ENCODE results near the gene SLC35F3.

SLC35F3 gene

GRCh38 chr1:234231061-234231892 lies 326.8 kb downstream of the SLC35F3 start:
- H3K36me3 ChIP-seq, result no peaks in the 10 kb centered on the region
- peaks cover 41% of the 10 kb centered on the region for H3K27me3 ChIP-seq
- H3K9me3 ChIP-seq, result no peaks in the 10 kb centered on the region
- no peak overlapping the region for H3K27ac ChIP-seq
- no peak overlapping the region for H3K4me3 ChIP-seq (ENCODE audit: low read depth in 1 of 2, low read length in 1 of 2)
- TF ChIP-seq, protein P1, sequence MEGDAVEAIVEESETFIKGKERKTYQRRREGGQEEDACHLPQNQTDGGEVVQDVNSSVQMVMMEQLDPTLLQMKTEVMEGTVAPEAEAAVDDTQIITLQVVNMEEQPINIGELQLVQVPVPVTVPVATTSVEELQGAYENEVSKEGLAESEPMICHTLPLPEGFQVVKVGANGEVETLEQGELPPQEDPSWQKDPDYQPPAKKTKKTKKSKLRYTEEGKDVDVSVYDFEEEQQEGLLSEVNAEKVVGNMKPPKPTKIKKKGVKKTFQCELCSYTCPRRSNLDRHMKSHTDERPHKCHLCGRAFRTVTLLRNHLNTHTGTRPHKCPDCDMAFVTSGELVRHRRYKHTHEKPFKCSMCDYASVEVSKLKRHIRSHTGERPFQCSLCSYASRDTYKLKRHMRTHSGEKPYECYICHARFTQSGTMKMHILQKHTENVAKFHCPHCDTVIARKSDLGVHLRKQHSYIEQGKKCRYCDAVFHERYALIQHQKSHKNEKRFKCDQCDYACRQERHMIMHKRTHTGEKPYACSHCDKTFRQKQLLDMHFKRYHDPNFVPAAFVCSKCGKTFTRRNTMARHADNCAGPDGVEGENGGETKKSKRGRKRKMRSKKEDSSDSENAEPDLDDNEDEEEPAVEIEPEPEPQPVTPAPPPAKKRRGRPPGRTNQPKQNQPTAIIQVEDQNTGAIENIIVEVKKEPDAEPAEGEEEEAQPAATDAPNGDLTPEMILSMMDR (IDR thresholded peaks at IDR 0.05), result no peak
- no peaks in the 10 kb centered on the region for H3K4me1 ChIP-seq (ENCODE audit: control insufficient read depth in 1 of 2, insufficient read depth in 1 of 2, low read depth in 1 of 2, low read length in 1 of 2)

DNA sequence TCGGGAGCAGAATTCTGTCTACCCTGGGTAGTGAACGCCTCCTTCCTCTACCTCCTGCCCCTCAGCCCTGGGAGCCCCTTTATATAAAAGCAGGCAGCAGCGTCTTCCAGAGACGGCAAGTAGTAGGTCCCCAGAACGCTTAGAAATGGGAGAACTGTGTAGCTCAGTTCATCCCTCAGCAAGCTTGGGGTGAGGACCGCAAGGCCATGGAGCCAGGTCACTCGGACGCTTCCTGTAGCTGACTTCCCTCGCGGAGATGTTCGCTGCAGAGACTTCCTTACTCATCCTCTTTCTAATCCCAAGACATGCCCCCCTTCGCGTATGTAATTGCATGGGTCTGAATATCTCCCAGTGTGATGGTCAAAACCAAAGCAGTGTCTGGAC lies 327.4 kb downstream of the SLC35F3 start:
- H3K9me3 ChIP-seq, result no peaks in the 10 kb centered on the region
- TF ChIP-seq, protein P1 (IDR thresholded peaks at IDR 0.05), result no peak
- H3K4me1 ChIP-seq (ENCODE audit: control insufficient read depth in 1 of 2, insufficient read depth in 1 of 2, low read depth in 1 of 2, low read length in 1 of 2), result no peaks in the 10 kb centered on the region
- H3K27me3 ChIP-seq, result peaks cover 41% of the 10 kb centered on the region
- no peaks in the 10 kb centered on the region for H3K36me3 ChIP-seq
- H3K4me3 ChIP-seq (ENCODE audit: low read depth in 1 of 2, low read length in 1 of 2), result no peak overlapping the region
- H3K27ac ChIP-seq, result no peak overlapping the region

DNA sequence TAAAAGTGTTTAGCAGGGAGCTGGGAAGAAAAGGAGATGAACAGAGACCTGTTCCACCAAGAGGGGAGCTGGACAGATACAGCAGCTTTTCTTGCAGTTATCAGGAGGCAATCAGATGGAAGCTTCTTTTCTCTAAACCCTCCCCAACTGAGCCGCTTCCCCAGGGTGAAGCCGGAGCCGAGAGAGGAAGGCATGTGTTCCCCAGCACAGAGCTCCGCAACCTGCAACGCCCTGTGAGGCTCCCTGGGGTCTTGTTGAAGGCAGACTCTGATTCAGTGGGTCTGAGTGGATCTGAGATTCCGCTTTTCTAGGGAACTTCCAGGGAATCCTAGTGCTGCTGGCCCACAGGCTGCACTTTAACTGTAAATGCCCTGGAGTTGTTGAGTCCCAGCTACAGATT lies 329.7 kb downstream of the SLC35F3 start:
- no peaks in the 10 kb centered on the region for H3K9me3 ChIP-seq
- no peak overlapping the region for H3K27ac ChIP-seq
- TF ChIP-seq, protein P1 (IDR thresholded peaks at IDR 0.05), result no peak
- H3K36me3 ChIP-seq, result no peaks in the 10 kb centered on the region
- H3K27me3 ChIP-seq, result peaks cover 30% of the 10 kb centered on the region
- H3K4me1 ChIP-seq (ENCODE audit: control insufficient read depth in 1 of 2, insufficient read depth in 1 of 2, low read depth in 1 of 2, low read length in 1 of 2), result no peaks in the 10 kb centered on the region
- H3K4me3 ChIP-seq (ENCODE audit: low read depth in 1 of 2, low read length in 1 of 2), result no peak overlapping the region

DNA sequence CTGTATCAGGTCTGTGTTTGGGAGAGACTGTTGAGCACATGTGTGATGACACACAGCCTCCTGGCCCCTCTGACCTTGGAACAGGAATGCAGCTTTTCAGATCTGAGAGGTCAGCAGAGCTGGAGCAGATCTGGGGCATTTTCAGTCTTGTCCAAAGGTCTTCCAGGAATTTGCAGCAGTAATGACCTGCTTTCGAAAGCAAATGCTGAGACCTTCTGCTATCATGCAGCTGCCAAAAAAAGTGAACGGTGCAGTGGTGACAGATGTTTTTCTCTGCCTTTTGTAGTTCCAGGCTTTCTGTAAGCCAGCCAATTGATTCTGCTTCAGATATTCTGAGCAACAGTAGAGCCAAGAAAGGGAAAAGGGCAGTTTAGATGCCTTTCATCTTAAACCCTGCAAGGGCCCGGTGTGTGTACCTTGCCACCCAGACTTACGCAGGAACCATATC lies 331.0 kb downstream of the SLC35F3 start:
- H3K4me3 ChIP-seq (ENCODE audit: low read depth in 1 of 2, low read length in 1 of 2), result no peak overlapping the region
- H3K27me3 ChIP-seq, result peaks cover 17% of the 10 kb centered on the region
- no peaks in the 10 kb centered on the region for H3K9me3 ChIP-seq
- TF ChIP-seq, protein P1 (IDR thresholded peaks at IDR 0.05), result no peak
- no peaks in the 10 kb centered on the region for H3K4me1 ChIP-seq (ENCODE audit: control insufficient read depth in 1 of 2, insufficient read depth in 1 of 2, low read depth in 1 of 2, low read length in 1 of 2)
- H3K36me3 ChIP-seq, result no peaks in the 10 kb centered on the region
- no peak overlapping the region for H3K27ac ChIP-seq

GRCh38 chr1:234237393-234237792 lies 332.9 kb downstream of the SLC35F3 start:
- Histone ChIP-seq H3K27ac (no peak overlapping the region), H3K9me3 (no peaks in the 10 kb centered on the region), H3K27me3 (no peaks in the 10 kb centered on the region), H3K36me3 (no peaks in the 10 kb centered on the region), H3K4me1 (ENCODE audit: control insufficient read depth in 1 of 2, insufficient read depth in 1 of 2, low read depth in 1 of 2, low read length in 1 of 2) (no peaks in the 10 kb centered on the region), H3K4me3 (ENCODE audit: low read depth in 1 of 2, low read length in 1 of 2) (no peak overlapping the region)
- TF ChIP-seq, protein P1 (IDR thresholded peaks at IDR 0.05), result no peak
